GM12891 (cell line): ENCODE measurements around the gene MAGI1.

Experiments used
- DNase-seq: peaks from one replicate; pipeline ENCODE4 v3.0.0; 2011; ENCODE audit warnings: low spot score; ENCODE audit not compliant: insufficient read length
- FAIRE-seq: peaks from 2 replicates; lab custom pipeline; 2011; peaks lifted over from hg19 to GRCh38; lab: Jason Lieb, UNC
- PAX5 ChIP-seq: IDR thresholded peaks from 2 replicates; pipeline ENCODE4 v1.6.1; 2011; ENCODE audit warnings: low read length, moderate library complexity, mild to moderate bottlenecking; ENCODE audit not compliant: insufficient read depth, severe bottlenecking
- POLR2A ChIP-seq: IDR thresholded peaks from 2 replicates; pipeline ENCODE4 v1.6.1; 2011; ENCODE audit warnings: low read depth, low read length, control low read depth
- POLR2AphosphoS5 ChIP-seq: IDR thresholded peaks from 2 replicates; pipeline ENCODE4 v1.6.1; 2011; ENCODE audit warnings: low read depth, low read length, control low read depth
- POU2F2 ChIP-seq: IDR thresholded peaks from 2 replicates; pipeline ENCODE4 v1.6.1; 2011; ENCODE audit warnings: low read depth, mild to moderate bottlenecking, control low read depth, low read length, moderate library complexity
- SPI1 ChIP-seq: IDR thresholded peaks from 2 replicates; pipeline ENCODE4 v1.6.1; 2011; ENCODE audit warnings: low read depth, low read length, control low read depth
- TAF1 ChIP-seq: IDR thresholded peaks from 2 replicates; pipeline ENCODE4 v1.6.1; 2011; ENCODE audit warnings: low read depth, low read length, control low read depth

Gene MAGI1

GRCh38 chr3:65638301-65638700 lies 400.4 kb downstream of the MAGI1 start:
- no peak for TF ChIP-seq SPI1
- no peak for TF ChIP-seq PAX5
- TF ChIP-seq POU2F2 = no peak
- TF ChIP-seq POLR2AphosphoS5 = no peak
- no peak for TF ChIP-seq POLR2A
- TF ChIP-seq TAF1 = no peak
- DNase-seq (no peak), FAIRE-seq (no peak)

GRCh38 chr3:65636326-65636725 lies 402.4 kb downstream of the MAGI1 start:
- FAIRE-seq = no peak
- DNase-seq = no peak
- TF ChIP-seq POLR2AphosphoS5 = no peak
- no peak for TF ChIP-seq POLR2A
- TF ChIP-seq SPI1 = no peak
- TF ChIP-seq POU2F2 = no peak
- no peak for TF ChIP-seq PAX5
- no peak for TF ChIP-seq TAF1

GRCh38 chr3:65635657-65636056 lies 403.1 kb downstream of the MAGI1 start:
- FAIRE-seq = no peak
- no peak for TF ChIP-seq POU2F2
- no peak for TF ChIP-seq POLR2AphosphoS5
- TF ChIP-seq SPI1 = no peak
- no peak for TF ChIP-seq POLR2A
- TF ChIP-seq TAF1 = no peak
- TF ChIP-seq PAX5 = no peak
- DNase-seq = no peak

- FAIRE-seq (no peak), DNase-seq (no peak)
- TF ChIP-seq POLR2A (no peak), TAF1 (no peak), POU2F2 (no peak), SPI1 (no peak), POLR2AphosphoS5 (no peak)
These were observed 405.6 kb downstream of the MAGI1 start for GRCh38 chr3:65633018-65633638.

DNA sequence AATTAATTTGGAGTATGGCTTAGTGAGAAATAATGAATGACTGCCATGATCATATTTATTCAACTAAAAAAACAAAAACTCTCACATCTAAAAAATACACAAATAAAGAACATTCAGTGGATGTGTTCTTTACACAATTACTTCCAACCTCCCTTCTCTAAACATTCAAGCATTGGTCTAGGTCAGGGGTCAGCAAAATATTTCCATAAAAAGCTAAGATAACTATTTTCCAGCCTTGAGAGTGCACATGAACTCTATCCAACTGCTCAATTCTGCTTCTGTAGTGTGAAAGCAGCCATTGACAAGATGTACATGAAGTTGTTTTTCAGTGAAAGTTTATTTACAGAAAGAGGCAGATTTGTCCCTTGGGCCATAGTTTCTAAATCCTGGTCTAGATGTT lies 406.3 kb downstream of the MAGI1 start:
- DNase-seq (no peak), FAIRE-seq (no peak)
- TF ChIP-seq POLR2A = no peak
- no peak for TF ChIP-seq POU2F2
- TF ChIP-seq PAX5 = no peak
- no peak for TF ChIP-seq SPI1
- no peak for TF ChIP-seq TAF1
- no peak for TF ChIP-seq POLR2AphosphoS5

- FAIRE-seq = no peak
These were observed 409.7 kb downstream of the MAGI1 start for GRCh38 chr3:65628978-65629377.

DNA sequence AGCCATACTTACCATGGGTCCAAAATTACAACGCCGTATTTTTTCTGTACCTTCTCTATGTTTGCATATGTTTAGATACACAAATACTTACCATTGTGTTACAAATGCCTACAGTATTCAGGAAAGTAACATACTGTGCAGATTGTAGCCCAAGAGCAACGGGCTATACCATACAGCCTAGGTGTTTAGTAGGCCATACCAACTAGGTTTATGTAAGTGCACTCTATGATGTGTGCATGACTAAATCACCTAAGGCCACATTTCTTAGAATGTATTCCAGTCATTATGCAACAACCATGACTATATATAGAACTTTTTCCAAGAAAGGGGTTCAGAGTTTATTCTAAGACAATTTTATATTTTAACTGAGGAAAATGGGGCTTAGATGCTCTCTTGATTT lies 411.7 kb downstream of the MAGI1 start:
- DNase-seq (no peak), FAIRE-seq (no peak)
- no peak for TF ChIP-seq SPI1
- no peak for TF ChIP-seq POU2F2
- no peak for TF ChIP-seq PAX5
- no peak for TF ChIP-seq POLR2A
- TF ChIP-seq POLR2AphosphoS5 = no peak
- TF ChIP-seq TAF1 = no peak

More at GRCh38 chr3:65628978-65629377, 409.7 kb downstream of the MAGI1 start:
- TF ChIP-seq PAX5 (no peak), TAF1 (no peak)
- DNase-seq = no peak

- DNase-seq = no peak
- no peak for FAIRE-seq
These were observed 413.4 kb downstream of the MAGI1 start for GRCh38 chr3:65625305-65625704.

GRCh38 chr3:65623362-65623761 lies 415.4 kb downstream of the MAGI1 start:
- TF ChIP-seq POLR2A (no peak), TAF1 (no peak), POLR2AphosphoS5 (no peak), POU2F2 (no peak), SPI1 (no peak), PAX5 (no peak)
- FAIRE-seq = no peak
- no peak for DNase-seq

More at GRCh38 chr3:65625305-65625704, 413.4 kb downstream of the MAGI1 start:
- TF ChIP-seq POLR2AphosphoS5 = no peak
- no peak for TF ChIP-seq SPI1
- no peak for TF ChIP-seq PAX5
- no peak for TF ChIP-seq TAF1
- TF ChIP-seq POLR2A = no peak
- no peak for TF ChIP-seq POU2F2

DNA sequence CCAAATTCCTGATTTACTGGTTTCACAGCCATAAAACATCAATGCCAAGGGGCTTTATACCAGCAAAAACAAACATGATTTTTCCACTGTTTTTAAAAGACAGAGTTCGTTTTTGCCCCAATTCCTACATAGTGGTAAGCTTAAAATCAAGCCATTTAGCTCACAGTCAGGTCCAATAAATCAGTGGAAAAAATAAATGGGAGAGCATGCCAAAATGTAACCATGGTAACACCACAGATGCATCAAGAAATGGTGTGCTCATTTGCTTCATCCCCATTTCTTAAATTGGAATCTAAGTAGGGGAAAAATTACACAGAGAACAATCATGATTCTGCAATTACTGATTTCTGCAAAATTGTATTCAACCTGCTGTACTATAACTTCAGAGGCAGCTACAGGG lies 418.8 kb downstream of the MAGI1 start:
- FAIRE-seq (no peak), DNase-seq (no peak)
- TF ChIP-seq POLR2A = no peak
- no peak for TF ChIP-seq TAF1
- TF ChIP-seq POU2F2 = no peak
- TF ChIP-seq SPI1 = no peak
- no peak for TF ChIP-seq POLR2AphosphoS5
